ENCODE measurements around the gene RPL13. TPM values are rescaled to one million over a fixed set of nuclear protein-coding genes. Genes with fewer than 3 reads are reported as not detected.

The RPL13 gene
- total RNA-seq, 1 donor from 2014 or later = 1,914 TPM

DNA sequence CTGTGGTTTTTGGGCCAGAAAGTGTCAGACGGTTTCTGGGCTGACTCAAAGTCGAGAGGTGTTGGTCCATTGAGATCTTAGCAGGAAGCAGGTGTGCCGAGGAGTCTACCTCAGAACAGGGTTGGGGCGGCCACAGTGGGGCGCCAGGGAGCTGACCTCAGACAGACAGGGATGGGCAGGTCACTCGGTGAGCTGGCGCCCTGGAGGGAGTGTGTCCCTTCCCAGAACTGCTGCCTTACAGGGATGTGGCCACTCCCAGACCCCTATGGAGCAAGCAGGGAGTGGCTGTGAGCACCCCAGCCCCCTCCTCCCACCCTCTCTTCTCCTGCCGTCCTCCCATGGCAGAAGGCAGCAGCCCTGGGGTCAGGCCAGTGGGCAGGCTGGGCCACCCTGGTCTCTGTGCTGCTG lies 39.0 kb downstream of the RPL13 start:
- H3K4me3 Mint-ChIP-seq = no peak overlapping the region
- peaks cover 2% of the 10 kb centered on the region for H3K27me3 Mint-ChIP-seq (ENCODE audit: insufficient read depth, low read depth)

DNA sequence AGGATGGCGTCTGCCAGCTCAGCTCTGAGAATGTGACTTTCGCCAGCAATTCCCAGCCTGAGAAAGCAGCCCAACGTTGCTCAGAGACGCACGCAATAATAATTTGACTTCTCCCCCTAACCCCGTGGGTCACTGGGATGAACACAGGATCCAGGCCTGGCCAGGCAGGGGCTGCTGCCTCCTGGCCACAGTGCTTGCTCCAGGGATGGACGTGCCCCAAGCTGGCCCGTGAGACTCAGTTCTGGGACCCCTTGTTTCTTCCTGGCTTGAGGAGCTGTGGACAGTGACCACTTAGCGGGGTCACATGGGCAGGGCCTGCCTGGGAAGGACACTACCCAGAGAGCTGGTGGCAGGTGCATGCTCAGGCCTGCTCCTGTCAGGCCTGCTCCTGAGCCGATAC lies 39.4 kb downstream of the RPL13 start:
- no peaks in the 10 kb centered on the region for H3K36me3 Mint-ChIP-seq
- Histone ChIP-seq H3K27ac (no peak overlapping the region), H3K4me3 (no peak overlapping the region), H3F3A (ENCODE audit: low read depth) (peaks cover 13% of the 10 kb centered on the region), H3K9ac (no peak overlapping the region), H3K4me1 (peaks cover 4% of the 10 kb centered on the region), H3K9me3 (ENCODE audit: low read depth) (no peaks in the 10 kb centered on the region), H3K4me2 (no peak overlapping the region), H2AFZ (replicated peaks) (no peak overlapping the region), H3K36me3 (no peaks in the 10 kb centered on the region), H4K20me1 (ENCODE audit: low read depth) (peaks cover 4% of the 10 kb centered on the region), H3K79me2 (ENCODE audit: low read depth) (no peaks in the 10 kb centered on the region), H3K27me3 (peaks cover 6% of the 10 kb centered on the region)
- H3K27ac Mint-ChIP-seq = no peak overlapping the region
- TF ChIP-seq, protein P1, sequence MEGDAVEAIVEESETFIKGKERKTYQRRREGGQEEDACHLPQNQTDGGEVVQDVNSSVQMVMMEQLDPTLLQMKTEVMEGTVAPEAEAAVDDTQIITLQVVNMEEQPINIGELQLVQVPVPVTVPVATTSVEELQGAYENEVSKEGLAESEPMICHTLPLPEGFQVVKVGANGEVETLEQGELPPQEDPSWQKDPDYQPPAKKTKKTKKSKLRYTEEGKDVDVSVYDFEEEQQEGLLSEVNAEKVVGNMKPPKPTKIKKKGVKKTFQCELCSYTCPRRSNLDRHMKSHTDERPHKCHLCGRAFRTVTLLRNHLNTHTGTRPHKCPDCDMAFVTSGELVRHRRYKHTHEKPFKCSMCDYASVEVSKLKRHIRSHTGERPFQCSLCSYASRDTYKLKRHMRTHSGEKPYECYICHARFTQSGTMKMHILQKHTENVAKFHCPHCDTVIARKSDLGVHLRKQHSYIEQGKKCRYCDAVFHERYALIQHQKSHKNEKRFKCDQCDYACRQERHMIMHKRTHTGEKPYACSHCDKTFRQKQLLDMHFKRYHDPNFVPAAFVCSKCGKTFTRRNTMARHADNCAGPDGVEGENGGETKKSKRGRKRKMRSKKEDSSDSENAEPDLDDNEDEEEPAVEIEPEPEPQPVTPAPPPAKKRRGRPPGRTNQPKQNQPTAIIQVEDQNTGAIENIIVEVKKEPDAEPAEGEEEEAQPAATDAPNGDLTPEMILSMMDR (IDR thresholded peaks at IDR 0.05) = no peak
- TF ChIP-seq EZH2 (IDR thresholded peaks at IDR 0.05) = no peak
- no peak for TF ChIP-seq EZH2phosphoT487 (IDR thresholded peaks at IDR 0.05)
- peaks cover 28% of the 10 kb centered on the region for H3K4me1 Mint-ChIP-seq
- no peak for DNase-seq (ENCODE audit: low spot score)
- H3K27me3 Mint-ChIP-seq (ENCODE audit: insufficient read depth, low read depth) = peaks cover 2% of the 10 kb centered on the region
- no peak overlapping the region for H3K4me3 Mint-ChIP-seq
- no peaks in the 10 kb centered on the region for H3K9me3 Mint-ChIP-seq

More for the DNA sequence above, 39.0 kb downstream of the RPL13 start:
- H3K27ac Mint-ChIP-seq = peak overlapping the region; percentile 42
- no peaks in the 10 kb centered on the region for H3K9me3 ChIP-seq (ENCODE audit: low read depth)
- H3K9ac ChIP-seq = no peak overlapping the region
- peak; percentile 66 for DNase-seq (ENCODE audit: low spot score)
- no peaks in the 10 kb centered on the region for H3K36me3 ChIP-seq
- peaks cover 4% of the 10 kb centered on the region for H4K20me1 ChIP-seq (ENCODE audit: low read depth)
- TF ChIP-seq, protein P1 (IDR thresholded peaks at IDR 0.05) = peak; percentile 59
- no peak for TF ChIP-seq EZH2phosphoT487 (IDR thresholded peaks at IDR 0.05)
- peaks cover 28% of the 10 kb centered on the region for H3K4me1 Mint-ChIP-seq
- H3K36me3 Mint-ChIP-seq = no peaks in the 10 kb centered on the region
- H3K9me3 Mint-ChIP-seq = no peaks in the 10 kb centered on the region
- peaks cover 4% of the 10 kb centered on the region for H3K4me1 ChIP-seq
- no peak overlapping the region for H3K27ac ChIP-seq
- no peak overlapping the region for H3K4me3 ChIP-seq
- H3K79me2 ChIP-seq (ENCODE audit: low read depth) = no peaks in the 10 kb centered on the region
- H3F3A ChIP-seq (ENCODE audit: low read depth) = peaks cover 13% of the 10 kb centered on the region
- H3K27me3 ChIP-seq = peaks cover 6% of the 10 kb centered on the region
- no peak overlapping the region for H3K4me2 ChIP-seq
- H2AFZ ChIP-seq (replicated peaks) = no peak overlapping the region

DNA sequence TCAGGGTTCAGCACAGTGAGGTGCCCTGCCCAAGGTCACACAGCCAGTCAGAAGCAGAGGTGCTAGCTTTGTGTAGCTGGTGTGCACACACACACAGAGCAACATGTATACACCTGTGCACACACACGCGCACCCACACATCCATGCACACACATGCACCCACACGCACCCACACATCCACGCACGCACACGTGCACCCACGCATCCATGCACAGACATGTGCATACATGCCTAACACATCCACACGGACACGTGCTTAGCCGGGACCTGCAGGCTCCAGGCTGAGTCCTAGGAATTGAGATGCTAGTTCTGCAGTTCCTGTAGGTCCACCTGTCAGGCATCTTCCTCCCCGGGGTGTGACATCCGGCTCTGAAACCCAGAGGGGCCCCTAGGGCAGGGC lies 39.9 kb downstream of the RPL13 start:
- Histone ChIP-seq H2AFZ (replicated peaks) (no peak overlapping the region), H3F3A (ENCODE audit: low read depth) (peaks cover 13% of the 10 kb centered on the region), H3K27me3 (peaks cover 6% of the 10 kb centered on the region), H3K9me3 (ENCODE audit: low read depth) (no peaks in the 10 kb centered on the region), H4K20me1 (ENCODE audit: low read depth) (peaks cover 4% of the 10 kb centered on the region), H3K9ac (no peak overlapping the region), H3K4me1 (peaks cover 4% of the 10 kb centered on the region), H3K4me2 (no peak overlapping the region), H3K27ac (no peak overlapping the region), H3K36me3 (no peaks in the 10 kb centered on the region), H3K4me3 (no peak overlapping the region), H3K79me2 (ENCODE audit: low read depth) (no peaks in the 10 kb centered on the region)
- Mint-ChIP-seq H3K9me3 (no peaks in the 10 kb centered on the region), H3K4me3 (peak overlapping the region; percentile 38), H3K27me3 (ENCODE audit: insufficient read depth, low read depth) (peaks cover 2% of the 10 kb centered on the region), H3K36me3 (no peaks in the 10 kb centered on the region), H3K4me1 (peaks cover 28% of the 10 kb centered on the region), H3K27ac (no peak overlapping the region)
- DNase-seq (ENCODE audit: low spot score) = no peak
- TF ChIP-seq, protein P1 (IDR thresholded peaks at IDR 0.05) = no peak
- TF ChIP-seq EZH2 (IDR thresholded peaks at IDR 0.05) (no peak), EZH2phosphoT487 (IDR thresholded peaks at IDR 0.05) (no peak)

Measured in neural progenitor cell (in vitro differentiated cells).